ENCODE measurements around the gene FAM24A.

DNA sequence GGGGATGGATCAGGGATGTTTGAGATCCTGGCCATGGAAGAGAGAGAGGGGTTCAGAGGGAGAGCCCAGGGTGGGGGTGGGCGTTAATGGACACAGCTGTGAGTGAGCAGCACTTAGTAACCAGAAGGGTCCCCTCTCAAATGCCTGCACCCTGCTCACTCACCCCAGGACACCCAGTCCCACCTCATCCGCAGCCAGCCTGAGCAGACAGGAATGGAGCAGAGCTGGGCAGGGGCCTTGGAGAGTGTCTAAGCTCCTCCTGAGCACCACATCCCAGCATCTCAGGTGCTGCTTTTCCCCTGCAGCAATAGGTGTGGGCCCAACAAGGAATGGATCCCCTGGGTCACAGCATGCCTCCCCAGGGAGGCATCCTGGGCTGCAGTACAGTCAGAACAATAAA lies 5.3 kb downstream of the FAM24A start:
- TF ChIP-seq, protein P1, sequence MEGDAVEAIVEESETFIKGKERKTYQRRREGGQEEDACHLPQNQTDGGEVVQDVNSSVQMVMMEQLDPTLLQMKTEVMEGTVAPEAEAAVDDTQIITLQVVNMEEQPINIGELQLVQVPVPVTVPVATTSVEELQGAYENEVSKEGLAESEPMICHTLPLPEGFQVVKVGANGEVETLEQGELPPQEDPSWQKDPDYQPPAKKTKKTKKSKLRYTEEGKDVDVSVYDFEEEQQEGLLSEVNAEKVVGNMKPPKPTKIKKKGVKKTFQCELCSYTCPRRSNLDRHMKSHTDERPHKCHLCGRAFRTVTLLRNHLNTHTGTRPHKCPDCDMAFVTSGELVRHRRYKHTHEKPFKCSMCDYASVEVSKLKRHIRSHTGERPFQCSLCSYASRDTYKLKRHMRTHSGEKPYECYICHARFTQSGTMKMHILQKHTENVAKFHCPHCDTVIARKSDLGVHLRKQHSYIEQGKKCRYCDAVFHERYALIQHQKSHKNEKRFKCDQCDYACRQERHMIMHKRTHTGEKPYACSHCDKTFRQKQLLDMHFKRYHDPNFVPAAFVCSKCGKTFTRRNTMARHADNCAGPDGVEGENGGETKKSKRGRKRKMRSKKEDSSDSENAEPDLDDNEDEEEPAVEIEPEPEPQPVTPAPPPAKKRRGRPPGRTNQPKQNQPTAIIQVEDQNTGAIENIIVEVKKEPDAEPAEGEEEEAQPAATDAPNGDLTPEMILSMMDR (tag by site-specific recombination; IDR thresholded peaks at IDR 0.05), result no peak
- TF ChIP-seq, protein P2, sequence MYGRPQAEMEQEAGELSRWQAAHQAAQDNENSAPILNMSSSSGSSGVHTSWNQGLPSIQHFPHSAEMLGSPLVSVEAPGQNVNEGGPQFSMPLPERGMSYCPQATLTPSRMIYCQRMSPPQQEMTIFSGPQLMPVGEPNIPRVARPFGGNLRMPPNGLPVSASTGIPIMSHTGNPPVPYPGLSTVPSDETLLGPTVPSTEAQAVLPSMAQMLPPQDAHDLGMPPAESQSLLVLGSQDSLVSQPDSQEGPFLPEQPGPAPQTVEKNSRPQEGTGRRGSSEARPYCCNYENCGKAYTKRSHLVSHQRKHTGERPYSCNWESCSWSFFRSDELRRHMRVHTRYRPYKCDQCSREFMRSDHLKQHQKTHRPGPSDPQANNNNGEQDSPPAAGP (tag by site-specific recombination; IDR thresholded peaks at IDR 0.05), result no peak
- TF ChIP-seq, protein P3, sequence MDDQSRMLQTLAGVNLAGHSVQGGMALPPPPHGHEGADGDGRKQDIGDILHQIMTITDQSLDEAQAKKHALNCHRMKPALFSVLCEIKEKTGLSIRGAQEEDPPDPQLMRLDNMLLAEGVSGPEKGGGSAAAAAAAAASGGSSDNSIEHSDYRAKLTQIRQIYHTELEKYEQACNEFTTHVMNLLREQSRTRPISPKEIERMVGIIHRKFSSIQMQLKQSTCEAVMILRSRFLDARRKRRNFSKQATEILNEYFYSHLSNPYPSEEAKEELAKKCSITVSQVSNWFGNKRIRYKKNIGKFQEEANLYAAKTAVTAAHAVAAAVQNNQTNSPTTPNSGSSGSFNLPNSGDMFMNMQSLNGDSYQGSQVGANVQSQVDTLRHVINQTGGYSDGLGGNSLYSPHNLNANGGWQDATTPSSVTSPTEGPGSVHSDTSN (CRISPR knock-in tag; IDR thresholded peaks at IDR 0.05), result no peak
- no peak for TF ChIP-seq ZNF24 (tag by site-specific recombination; IDR thresholded peaks at IDR 0.05)
- no peak for TF ChIP-seq KLF1 (tag by site-specific recombination; IDR thresholded peaks at IDR 0.05)
- TF ChIP-seq, protein P4, sequence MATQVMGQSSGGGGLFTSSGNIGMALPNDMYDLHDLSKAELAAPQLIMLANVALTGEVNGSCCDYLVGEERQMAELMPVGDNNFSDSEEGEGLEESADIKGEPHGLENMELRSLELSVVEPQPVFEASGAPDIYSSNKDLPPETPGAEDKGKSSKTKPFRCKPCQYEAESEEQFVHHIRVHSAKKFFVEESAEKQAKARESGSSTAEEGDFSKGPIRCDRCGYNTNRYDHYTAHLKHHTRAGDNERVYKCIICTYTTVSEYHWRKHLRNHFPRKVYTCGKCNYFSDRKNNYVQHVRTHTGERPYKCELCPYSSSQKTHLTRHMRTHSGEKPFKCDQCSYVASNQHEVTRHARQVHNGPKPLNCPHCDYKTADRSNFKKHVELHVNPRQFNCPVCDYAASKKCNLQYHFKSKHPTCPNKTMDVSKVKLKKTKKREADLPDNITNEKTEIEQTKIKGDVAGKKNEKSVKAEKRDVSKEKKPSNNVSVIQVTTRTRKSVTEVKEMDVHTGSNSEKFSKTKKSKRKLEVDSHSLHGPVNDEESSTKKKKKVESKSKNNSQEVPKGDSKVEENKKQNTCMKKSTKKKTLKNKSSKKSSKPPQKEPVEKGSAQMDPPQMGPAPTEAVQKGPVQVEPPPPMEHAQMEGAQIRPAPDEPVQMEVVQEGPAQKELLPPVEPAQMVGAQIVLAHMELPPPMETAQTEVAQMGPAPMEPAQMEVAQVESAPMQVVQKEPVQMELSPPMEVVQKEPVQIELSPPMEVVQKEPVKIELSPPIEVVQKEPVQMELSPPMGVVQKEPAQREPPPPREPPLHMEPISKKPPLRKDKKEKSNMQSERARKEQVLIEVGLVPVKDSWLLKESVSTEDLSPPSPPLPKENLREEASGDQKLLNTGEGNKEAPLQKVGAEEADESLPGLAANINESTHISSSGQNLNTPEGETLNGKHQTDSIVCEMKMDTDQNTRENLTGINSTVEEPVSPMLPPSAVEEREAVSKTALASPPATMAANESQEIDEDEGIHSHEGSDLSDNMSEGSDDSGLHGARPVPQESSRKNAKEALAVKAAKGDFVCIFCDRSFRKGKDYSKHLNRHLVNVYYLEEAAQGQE (tag by site-specific recombination; IDR thresholded peaks at IDR 0.05), result no peak
- no peak for TF ChIP-seq KLF16 (tag by site-specific recombination; IDR thresholded peaks at IDR 0.05)
